GM21515 (cell line): Measurements from ENCODE around the gene MRPL19.
A peak's percentile ranks its signal among the peaks of the same experiment; 100 is the strongest.

Source experiments
- ATAC-seq: cut with Tn5 transposase; IDR thresholded peaks from one replicate; pipeline ENCODE4 v1.9.1; 2021; ENCODE audit not compliant: unreplicated experiment

The MRPL19 gene

GRCh38 chr2:75616406-75616805 lies 30.2 kb upstream of the MRPL19 start:
- ATAC-seq = no peak

- ATAC-seq = no peak
Measured at GRCh38 chr2:75616933-75617332, 29.6 kb upstream of the MRPL19 start.

DNA sequence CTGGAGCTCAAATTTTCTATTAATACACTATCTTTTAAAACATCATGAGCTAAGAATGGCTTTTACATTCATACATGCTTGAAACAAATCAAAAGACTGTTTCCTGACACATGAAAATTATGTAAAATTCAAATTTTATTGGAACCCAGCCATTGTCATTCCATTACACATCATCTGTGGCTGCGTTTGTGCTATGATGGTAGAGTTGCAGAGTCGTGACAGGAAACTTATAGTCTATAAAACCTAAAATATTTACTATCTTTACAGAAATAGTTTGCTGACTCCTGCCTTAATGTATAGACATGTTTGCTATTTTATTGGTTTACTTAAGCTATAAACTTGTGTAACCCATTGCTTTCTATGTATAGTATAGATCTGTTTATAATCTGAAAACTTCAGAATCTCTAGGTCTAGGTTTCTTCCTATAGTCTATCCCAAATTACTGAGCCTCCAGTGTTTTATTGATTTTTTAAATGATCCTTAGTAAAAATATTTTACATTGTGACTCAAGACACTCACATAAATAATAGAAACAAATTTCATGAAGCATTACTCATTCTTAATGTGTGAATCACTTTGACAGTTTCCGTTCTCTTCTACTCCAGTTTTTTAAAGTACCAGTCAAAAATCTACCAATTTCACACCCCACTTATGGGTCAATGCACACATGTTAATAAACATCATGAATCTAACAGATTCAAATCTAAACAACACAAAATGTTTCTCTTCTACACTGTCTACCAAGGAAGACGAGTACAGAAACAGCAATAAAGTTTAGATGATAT lies 26.4 kb upstream of the MRPL19 start:
- ATAC-seq = no peak

DNA sequence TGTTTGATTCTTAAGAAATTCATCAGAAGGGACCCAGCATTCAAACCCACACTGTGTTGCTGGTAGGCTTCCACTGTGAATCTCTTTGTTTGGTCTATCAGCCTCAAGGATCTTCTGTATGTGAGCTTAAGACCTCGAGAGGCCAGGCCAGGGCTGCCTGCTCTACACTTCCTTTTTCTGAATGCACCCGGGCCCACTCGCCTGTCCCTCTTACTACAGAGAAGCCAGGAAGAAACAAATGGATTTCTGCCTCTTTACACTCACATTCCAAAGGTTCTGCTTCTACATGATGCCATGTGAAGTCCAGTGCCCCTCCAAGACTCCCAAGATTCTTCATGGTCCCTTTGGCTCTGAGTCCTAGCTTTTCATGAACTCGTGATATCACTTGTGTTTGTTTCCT lies 25.4 kb upstream of the MRPL19 start:
- ATAC-seq = no peak

- no peak for ATAC-seq
Measured at GRCh38 chr2:75622500-75622899, 24.1 kb upstream of the MRPL19 start.

DNA sequence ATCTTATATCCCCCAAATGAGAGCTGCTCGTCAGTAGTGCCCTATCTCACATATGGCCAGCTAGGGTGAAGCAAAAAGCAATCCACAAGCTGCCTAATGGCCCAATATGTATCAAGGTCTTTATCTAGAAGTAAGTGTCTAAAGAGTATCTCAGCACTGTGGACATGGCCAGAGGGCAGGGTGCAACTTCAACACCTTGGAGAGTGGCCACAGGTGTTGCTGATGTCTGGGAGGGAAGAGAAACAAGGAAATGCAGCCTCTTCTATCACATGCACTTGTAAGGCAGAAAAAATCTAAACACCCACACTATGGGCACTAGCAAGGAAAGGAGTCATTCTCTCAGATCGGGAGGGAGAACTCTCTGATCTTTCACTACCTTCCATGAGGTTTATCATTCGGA lies 23.7 kb upstream of the MRPL19 start:
- no peak for ATAC-seq

DNA sequence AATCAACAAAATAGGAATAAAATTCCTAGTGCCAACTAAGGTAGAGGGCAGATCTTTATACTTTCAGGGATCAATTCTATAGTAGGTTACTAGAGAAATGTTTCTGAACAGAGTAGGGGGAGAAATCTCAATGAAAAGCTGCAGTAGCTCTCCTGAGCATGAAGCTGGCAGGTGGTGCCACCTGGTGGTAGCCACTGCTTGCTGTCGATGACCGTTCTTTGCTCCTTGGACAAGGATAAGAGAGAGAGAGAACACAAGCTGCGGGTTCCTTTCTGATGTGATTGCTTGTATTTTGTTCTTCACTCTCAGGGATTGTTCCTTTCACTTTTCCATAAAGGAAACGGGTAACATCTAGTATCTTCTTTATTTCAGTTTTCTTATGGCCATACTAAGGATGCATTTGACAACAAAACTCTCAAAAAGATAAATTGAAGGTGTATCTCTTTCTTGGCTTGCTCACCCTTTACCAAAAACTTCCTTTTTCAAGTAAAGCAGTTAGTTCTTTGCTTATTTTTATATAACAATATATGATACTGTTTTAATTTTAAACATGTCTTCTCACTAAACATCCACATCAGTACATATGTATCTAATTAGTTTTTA lies 18.6 kb upstream of the MRPL19 start:
- ATAC-seq = peak; percentile 93

- ATAC-seq = no peak
Measured at GRCh38 chr2:75632091-75632701, 14.4 kb upstream of the MRPL19 start.

DNA sequence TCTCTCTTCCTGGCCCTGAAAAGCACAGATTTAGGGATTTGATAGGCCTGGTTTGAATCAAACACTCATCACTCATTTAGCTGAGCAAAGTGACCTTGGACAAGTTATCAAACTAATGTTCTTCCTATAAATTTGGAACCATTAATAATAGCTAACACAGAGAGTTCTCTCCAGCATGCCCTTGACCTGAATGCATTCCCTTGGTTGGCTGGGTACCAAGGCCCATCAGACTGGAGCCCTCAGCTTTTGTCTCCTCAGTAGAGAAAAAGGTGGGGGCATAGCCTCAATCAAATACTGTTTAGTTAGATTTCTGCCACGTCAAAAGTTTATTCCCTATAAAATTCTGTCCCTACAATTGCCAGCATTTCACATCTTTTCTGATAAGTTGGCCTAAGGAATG lies 13.8 kb upstream of the MRPL19 start:
- ATAC-seq = no peak

DNA sequence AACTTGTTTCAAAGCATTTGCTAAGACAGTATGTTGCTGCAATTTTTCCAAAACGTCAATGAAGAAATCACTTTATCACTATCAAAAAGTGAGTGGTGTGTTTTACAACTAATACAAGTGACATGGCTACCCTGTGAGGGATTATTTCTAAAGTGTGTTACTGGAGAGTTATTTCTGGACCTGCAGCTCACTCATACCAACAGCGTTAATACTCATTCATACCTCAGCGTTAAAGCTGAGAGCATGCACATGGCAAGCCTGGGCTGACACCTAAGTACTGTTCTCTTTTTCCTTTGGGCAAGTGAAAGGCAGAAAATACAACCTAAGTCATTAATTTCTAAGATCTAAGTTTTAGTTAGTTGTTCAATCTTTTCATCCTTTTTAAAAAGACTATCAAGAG lies 13.0 kb upstream of the MRPL19 start:
- ATAC-seq = no peak

DNA sequence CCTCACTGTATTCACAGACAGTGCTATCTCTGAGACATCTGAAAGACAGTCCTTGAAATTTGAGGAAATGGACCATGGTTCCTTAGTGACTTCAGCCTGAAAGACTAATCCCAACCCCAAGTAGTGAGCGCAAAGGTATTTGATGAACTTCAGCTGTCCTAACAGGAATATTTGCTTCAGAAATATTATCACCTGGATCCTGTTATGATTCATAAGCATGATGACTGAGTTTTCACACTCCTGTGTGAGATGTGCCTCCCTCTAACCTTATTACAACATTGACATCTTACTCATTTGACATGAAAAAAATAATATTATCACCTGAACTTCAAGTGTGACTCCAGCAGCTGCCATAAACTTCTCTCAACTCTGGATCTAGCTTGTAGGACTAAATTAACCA lies 11.6 kb upstream of the MRPL19 start:
- ATAC-seq = no peak

GRCh38 chr2:75637568-75637967 lies 9.0 kb upstream of the MRPL19 start:
- ATAC-seq = no peak

DNA sequence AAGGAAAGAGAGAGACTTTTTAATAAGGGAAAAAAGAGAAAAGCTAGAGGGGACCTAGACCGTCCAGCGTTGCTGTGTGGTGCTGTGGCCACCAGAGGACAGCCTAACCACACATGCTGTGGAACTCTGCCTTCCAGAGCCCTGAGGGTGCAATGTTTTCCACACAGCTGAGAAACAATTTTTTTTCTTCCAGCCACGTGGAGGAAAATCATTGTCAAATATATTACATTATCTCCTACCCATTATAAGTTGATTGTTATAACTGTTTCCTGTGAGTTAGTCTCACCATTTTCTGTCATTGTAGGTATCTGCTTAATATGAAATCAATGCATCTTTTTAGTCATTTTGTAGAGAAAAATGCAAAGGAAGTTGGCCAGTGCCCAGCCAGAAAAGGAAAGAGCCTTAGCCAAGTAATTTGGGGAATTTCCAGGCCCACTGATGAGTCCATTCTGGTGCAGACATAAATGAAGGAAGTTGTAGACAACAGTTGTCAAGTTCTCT lies 5.9 kb upstream of the MRPL19 start:
- ATAC-seq = peak; percentile 97

- no peak for ATAC-seq
Measured at GRCh38 chr2:75641587-75641986, 5.0 kb upstream of the MRPL19 start.

DNA sequence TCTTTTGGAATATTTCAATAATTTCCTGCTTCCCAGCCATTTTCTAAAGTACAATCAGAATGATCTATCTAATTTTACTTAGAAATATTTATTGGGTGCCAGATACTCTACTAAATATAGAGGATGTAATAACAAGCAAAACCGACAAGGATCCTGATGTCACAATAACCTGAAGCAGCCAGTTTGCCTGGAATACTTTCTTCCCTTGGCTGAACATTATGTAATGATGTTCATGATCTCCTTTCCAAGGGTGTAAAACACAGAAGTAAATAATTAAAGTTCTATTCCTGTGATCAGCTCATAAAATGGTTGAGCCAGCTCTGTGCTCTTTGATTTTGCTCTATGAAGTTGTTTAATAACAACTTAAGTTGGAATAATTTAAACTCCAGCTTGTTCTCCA lies 2.6 kb upstream of the MRPL19 start:
- no peak for ATAC-seq

GRCh38 chr2:75645643-75646042 lies 940 bp upstream of the MRPL19 start:
- ATAC-seq = no peak

DNA sequence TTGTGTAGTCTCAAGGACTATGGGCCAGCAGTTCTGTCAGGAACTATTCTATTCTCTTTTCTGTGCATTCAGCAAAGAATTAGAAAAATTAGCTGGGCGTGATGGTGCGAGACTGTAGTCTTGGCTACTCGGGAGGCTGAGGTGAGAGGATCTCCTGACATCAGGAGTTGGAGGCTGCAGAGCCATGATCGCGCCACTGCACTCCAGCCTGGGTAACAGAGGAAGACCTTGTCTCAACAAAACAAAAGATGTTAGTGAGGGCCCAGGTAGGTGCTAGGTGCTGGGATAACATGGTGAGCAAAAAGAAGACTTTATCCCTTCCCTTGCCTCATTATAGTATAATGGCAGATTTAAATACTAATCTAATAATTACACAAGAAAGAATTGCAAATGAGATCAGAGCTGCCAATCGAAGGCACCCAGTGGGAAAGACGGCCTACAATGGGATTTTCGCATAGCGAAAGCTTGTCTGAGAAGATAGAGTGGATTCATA lies 447 bp upstream of the MRPL19 start:
- ATAC-seq = peak; percentile 2

- no peak for ATAC-seq
Measured at GRCh38 chr2:75647771-75648170, 1.2 kb downstream of the MRPL19 start.

- ATAC-seq = no peak
Measured at GRCh38 chr2:75654012-75654411, 7.4 kb downstream of the MRPL19 start.

DNA sequence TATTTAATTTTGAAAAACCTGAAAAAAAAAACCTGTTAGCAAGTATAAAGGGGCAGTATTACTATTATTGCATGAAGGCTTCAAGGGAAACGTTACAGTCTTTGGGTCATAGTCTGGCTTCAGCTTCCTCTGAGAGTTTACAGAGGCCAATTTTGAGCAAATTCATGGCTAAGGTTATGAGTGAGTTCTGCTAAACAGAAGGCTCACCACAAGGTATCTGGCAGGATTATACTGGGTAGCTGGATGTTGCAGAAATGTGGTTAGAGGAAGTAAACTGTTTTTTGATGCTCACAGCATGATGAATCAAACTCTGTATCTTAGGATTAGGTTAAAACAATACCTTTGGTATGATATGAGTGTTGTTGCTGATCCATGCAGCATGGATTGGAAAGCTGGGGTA lies 9.3 kb downstream of the MRPL19 start:
- ATAC-seq = no peak

DNA sequence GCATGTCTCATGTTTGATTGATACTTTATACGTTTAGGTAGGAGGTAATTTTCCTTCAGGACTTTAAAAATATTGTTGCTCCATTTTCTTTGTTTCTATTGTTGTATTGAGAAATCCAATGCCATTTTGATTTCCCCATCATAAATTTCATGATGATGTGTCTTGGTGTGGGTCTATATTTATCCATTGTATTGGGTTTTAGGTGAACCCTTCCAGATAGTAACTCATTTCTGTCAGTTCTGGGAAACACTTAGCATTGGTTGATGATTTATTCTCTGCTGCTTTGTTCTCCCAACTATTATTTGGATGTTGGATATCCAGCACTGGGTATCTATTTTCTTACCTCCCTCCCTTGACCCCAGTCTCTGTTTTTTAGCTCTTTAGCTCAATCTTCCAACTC lies 10.0 kb downstream of the MRPL19 start:
- ATAC-seq = no peak

DNA sequence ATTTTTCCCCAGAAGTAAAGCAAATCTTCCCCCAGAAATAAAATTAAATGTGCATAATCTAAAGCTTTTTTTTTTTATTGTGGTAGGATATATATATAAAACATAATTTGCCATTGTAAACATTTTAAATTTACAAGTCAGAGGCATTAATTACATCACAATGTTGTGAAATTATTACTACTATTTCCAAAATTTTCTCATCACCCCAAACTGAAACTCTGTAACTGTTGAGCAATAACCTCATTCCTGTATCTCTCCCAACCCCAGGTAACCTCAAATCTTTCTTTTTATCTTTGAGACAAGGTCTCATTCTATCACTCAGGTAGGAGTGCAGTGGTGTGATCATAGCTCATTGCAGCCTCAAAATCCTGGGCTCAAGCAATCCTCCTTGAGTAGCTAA lies 11.2 kb downstream of the MRPL19 start:
- no peak for ATAC-seq
